ENCODE data around the gene PREX1. TPM values are rescaled to one million over a fixed set of nuclear protein-coding genes. Genes with fewer than 3 reads are reported as not detected.

The PREX1 gene
- total and polyA plus RNA-seq, 2 donors (not counting 1 experiment from before 2014, with no cell fraction given): 1.0 to 3.1 TPM

DNA sequence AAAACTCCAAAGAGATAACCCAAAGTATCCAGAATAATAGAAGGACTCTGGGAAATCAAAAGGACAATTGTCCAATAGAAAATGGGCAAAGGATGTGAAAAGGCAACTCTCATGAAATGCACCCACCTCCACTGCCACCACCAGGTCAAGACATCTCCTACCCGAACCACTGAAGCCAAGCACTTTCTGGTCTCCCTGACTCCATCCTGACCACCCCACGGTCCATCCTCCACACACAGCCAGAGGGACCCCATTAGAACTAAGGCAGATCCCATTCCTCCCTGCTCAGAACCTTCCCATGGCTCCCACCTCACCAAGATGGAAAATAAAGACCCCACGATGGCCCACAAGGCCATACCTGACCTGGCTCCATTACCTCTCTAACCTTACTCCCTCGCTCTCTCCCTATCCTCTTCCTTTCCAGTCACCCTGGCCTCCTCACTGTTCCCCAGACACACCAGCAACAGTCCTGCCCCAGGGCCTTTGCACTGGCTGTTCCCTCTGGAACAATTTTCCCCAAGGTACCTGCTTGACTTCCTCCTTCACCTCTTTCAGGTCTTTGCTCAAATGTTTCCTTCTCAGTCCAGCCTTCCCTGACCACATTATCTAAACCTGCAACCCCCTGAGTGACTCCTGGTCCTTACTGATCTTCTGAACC is 108.1 kb downstream of the PREX1 start:
- Histone ChIP-seq H3K4me1 (ENCODE audit: control insufficient read depth, extremely low read depth, insufficient read depth, low read length) (peaks cover 14% of the 10 kb centered on the region), H3K27me3 (ENCODE audit: control insufficient read depth, insufficient read depth, low read length) (no peaks in the 10 kb centered on the region), H3K9ac (ENCODE audit: insufficient read depth, low read length) (no peak overlapping the region), H3K79me2 (ENCODE audit: control insufficient read depth, insufficient read depth, low read length) (no peaks in the 10 kb centered on the region), H3K27ac (ENCODE audit: insufficient read depth, low read length) (no peak overlapping the region), H3K4me2 (ENCODE audit: extremely low read depth, insufficient read depth, low read length) (no peak overlapping the region), H3K9me3 (ENCODE audit: control insufficient read depth, insufficient read depth, low read depth, low read length) (no peaks in the 10 kb centered on the region), H3K36me3 (ENCODE audit: control insufficient read depth, insufficient read depth, low read length) (no peaks in the 10 kb centered on the region), H2AFZ (ENCODE audit: low read length) (no peak overlapping the region), H4K20me1 (ENCODE audit: control insufficient read depth, extremely low read depth, insufficient read depth, low read length) (no peaks in the 10 kb centered on the region), H3K4me3 (replicated peaks in 1 of 4; ENCODE audit: control extremely low read depth in 1 of 4, insufficient read depth in 1 of 4, low read depth in 3 of 4, low read length in 4 of 4) (no peak overlapping the region)
- DNase-seq (ENCODE audit: low read depth in 2 of 2): no peak
- TF ChIP-seq, protein P1, sequence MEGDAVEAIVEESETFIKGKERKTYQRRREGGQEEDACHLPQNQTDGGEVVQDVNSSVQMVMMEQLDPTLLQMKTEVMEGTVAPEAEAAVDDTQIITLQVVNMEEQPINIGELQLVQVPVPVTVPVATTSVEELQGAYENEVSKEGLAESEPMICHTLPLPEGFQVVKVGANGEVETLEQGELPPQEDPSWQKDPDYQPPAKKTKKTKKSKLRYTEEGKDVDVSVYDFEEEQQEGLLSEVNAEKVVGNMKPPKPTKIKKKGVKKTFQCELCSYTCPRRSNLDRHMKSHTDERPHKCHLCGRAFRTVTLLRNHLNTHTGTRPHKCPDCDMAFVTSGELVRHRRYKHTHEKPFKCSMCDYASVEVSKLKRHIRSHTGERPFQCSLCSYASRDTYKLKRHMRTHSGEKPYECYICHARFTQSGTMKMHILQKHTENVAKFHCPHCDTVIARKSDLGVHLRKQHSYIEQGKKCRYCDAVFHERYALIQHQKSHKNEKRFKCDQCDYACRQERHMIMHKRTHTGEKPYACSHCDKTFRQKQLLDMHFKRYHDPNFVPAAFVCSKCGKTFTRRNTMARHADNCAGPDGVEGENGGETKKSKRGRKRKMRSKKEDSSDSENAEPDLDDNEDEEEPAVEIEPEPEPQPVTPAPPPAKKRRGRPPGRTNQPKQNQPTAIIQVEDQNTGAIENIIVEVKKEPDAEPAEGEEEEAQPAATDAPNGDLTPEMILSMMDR (conservative IDR thresholded peaks at IDR 0.05 in 1 of 2, IDR thresholded peaks at IDR 0.05 in 1 of 2; ENCODE audit: low read depth in 1 of 2, low read length in 2 of 2): no peak
- TF ChIP-seq EZH2 (IDR thresholded peaks at IDR 0.05; ENCODE audit: low read length, missing control alignments): no peak

GRCh38 chr20:48718786-48719578 is 108.8 kb downstream of the PREX1 start:
- TF ChIP-seq EZH2 (IDR thresholded peaks at IDR 0.05; ENCODE audit: low read length, missing control alignments): no peak
- TF ChIP-seq, protein P1 (conservative IDR thresholded peaks at IDR 0.05 in 1 of 2, IDR thresholded peaks at IDR 0.05 in 1 of 2; ENCODE audit: low read depth in 1 of 2, low read length in 2 of 2): no peak
- H3K79me2 ChIP-seq (ENCODE audit: control insufficient read depth, insufficient read depth, low read length): no peaks in the 10 kb centered on the region
- no peak overlapping the region for H3K4me2 ChIP-seq (ENCODE audit: extremely low read depth, insufficient read depth, low read length)
- H3K9me3 ChIP-seq (ENCODE audit: control insufficient read depth, insufficient read depth, low read depth, low read length): no peaks in the 10 kb centered on the region
- no peak overlapping the region for H3K27ac ChIP-seq (ENCODE audit: insufficient read depth, low read length)
- DNase-seq (ENCODE audit: low read depth in 2 of 2): no peak
- no peaks in the 10 kb centered on the region for H4K20me1 ChIP-seq (ENCODE audit: control insufficient read depth, extremely low read depth, insufficient read depth, low read length)
- no peak overlapping the region for H3K4me3 ChIP-seq (replicated peaks in 1 of 4; ENCODE audit: control extremely low read depth in 1 of 4, insufficient read depth in 1 of 4, low read depth in 3 of 4, low read length in 4 of 4)
- H3K9ac ChIP-seq (ENCODE audit: insufficient read depth, low read length): no peak overlapping the region
- no peak overlapping the region for H2AFZ ChIP-seq (ENCODE audit: low read length)
- no peaks in the 10 kb centered on the region for H3K27me3 ChIP-seq (ENCODE audit: control insufficient read depth, insufficient read depth, low read length)
- H3K36me3 ChIP-seq (ENCODE audit: control insufficient read depth, insufficient read depth, low read length): no peaks in the 10 kb centered on the region
- H3K4me1 ChIP-seq (ENCODE audit: control insufficient read depth, extremely low read depth, insufficient read depth, low read length): peaks cover 14% of the 10 kb centered on the region

DNA sequence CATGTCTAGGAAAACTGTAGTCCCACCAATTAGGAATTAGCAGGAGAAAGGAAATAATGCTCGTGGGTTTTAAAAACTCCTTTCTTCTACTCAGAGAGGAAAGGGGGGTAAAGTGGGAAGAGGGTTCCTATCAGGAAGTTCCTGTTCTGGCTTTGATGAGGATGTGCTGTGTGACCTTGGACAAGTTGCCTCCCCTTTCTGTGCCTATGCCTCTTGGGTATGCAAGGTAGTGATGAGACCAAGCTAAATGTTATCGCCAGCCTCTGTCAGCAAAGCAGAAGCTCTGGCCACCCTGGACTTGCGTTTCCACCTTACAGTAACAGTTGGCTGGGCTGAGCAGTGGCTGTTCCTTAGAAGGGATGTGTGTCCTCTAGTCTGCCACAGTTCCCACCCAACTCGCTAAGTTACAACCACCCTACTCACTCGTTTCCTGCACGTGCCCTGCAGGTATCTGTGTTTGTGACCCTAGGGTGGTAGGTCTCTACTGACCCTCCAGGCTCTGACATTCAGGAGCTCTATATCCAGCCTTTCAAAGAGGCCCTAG is 110.0 kb downstream of the PREX1 start:
- Histone ChIP-seq H3K4me3 (replicated peaks in 1 of 4; ENCODE audit: control extremely low read depth in 1 of 4, insufficient read depth in 1 of 4, low read depth in 3 of 4, low read length in 4 of 4) (no peak overlapping the region), H3K9ac (ENCODE audit: insufficient read depth, low read length) (no peak overlapping the region), H3K4me2 (ENCODE audit: extremely low read depth, insufficient read depth, low read length) (no peak overlapping the region), H3K9me3 (ENCODE audit: control insufficient read depth, insufficient read depth, low read depth, low read length) (no peaks in the 10 kb centered on the region), H3K36me3 (ENCODE audit: control insufficient read depth, insufficient read depth, low read length) (no peaks in the 10 kb centered on the region), H3K27me3 (ENCODE audit: control insufficient read depth, insufficient read depth, low read length) (no peaks in the 10 kb centered on the region), H3K4me1 (ENCODE audit: control insufficient read depth, extremely low read depth, insufficient read depth, low read length) (peaks cover 10% of the 10 kb centered on the region), H3K27ac (ENCODE audit: insufficient read depth, low read length) (no peak overlapping the region), H3K79me2 (ENCODE audit: control insufficient read depth, insufficient read depth, low read length) (no peaks in the 10 kb centered on the region), H2AFZ (ENCODE audit: low read length) (no peak overlapping the region), H4K20me1 (ENCODE audit: control insufficient read depth, extremely low read depth, insufficient read depth, low read length) (no peaks in the 10 kb centered on the region)
- no peak for TF ChIP-seq EZH2 (IDR thresholded peaks at IDR 0.05; ENCODE audit: low read length, missing control alignments)
- TF ChIP-seq, protein P1 (conservative IDR thresholded peaks at IDR 0.05 in 1 of 2, IDR thresholded peaks at IDR 0.05 in 1 of 2; ENCODE audit: low read depth in 1 of 2, low read length in 2 of 2): no peak
- DNase-seq (ENCODE audit: low read depth in 2 of 2): no peak

All from fibroblast of lung (primary cell).